GM19452 (cell line): ENCODE results near the gene NUB1.
A peak's percentile ranks its signal among the peaks of the same experiment; 100 is the strongest.

Experiments
- ATAC-seq: cut with Tn5 transposase; IDR thresholded peaks from one replicate; pipeline ENCODE4 v1.9.1; 2021; ENCODE audit not compliant: unreplicated experiment

NUB1 gene

GRCh38 chr7:151403764-151404163, 62.2 kb downstream of the NUB1 start:
- ATAC-seq, result no peak

- ATAC-seq, result no peak
Measured at GRCh38 chr7:151404216-151405011, 62.8 kb downstream of the NUB1 start.

DNA sequence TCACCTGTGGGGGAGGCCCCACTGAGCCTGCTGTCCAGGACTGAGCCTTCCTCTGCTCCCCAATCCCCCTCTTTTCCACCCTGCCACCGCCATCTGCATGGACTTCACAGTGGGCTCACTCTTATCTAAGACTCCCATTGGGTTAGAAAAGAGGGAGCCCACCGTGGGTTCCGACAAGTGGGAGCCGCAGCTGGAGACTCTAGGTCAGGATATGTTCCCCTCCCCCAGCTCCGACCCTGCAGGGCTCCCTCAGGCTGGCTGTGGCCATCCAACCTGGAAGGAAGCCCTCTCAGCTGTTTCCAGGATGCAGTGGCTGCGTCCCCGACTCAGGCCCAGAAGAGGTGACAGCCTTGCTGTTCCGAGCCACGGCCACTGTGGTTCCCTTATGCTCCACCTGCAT, 63.4 kb downstream of the NUB1 start:
- ATAC-seq, result no peak

- ATAC-seq, result no peak
Measured at GRCh38 chr7:151405588-151405987, 64.0 kb downstream of the NUB1 start.

DNA sequence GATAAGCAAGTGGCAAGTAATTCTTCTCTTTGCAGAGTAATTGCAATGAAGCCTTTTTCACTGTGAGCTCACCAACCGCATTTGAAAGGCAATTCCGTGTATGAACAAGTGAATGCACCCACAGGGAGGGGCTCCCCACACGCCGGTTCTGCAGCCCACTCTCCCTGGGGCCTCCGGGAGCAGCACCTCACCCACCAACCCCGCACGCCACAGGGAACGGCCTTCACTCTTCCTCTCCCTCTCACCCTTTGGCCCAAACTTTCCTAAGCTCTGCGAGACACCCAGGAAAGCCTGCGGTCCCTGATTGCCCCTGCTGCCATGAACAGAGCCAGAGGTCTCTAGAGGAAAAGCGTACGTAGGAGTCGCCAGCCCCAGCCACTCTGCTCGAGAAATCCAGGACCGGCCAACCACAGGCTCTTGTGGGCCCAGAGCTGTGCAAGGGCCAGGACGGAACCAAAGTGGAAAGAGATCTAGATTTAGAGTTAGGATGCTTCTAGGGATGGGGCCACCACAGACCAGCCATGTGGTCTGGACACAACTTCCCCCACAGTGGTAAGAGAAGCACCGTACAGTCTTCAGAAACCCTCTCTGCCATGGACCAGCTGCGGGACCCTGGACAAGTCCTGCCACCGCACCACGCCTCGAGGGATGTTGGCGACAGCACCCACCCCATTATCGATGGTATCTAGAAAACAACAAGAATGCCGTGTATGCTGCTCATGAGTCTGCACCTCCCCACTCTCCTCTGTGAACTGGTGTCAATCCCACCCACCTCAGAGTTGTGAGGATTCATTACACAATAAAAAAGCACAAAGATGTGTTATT, 64.7 kb downstream of the NUB1 start:
- no peak for ATAC-seq

- no peak for ATAC-seq
Measured at GRCh38 chr7:151406886-151407583, 65.4 kb downstream of the NUB1 start.

- ATAC-seq, result no peak
Measured at GRCh38 chr7:151408498-151408838, 66.9 kb downstream of the NUB1 start.

DNA sequence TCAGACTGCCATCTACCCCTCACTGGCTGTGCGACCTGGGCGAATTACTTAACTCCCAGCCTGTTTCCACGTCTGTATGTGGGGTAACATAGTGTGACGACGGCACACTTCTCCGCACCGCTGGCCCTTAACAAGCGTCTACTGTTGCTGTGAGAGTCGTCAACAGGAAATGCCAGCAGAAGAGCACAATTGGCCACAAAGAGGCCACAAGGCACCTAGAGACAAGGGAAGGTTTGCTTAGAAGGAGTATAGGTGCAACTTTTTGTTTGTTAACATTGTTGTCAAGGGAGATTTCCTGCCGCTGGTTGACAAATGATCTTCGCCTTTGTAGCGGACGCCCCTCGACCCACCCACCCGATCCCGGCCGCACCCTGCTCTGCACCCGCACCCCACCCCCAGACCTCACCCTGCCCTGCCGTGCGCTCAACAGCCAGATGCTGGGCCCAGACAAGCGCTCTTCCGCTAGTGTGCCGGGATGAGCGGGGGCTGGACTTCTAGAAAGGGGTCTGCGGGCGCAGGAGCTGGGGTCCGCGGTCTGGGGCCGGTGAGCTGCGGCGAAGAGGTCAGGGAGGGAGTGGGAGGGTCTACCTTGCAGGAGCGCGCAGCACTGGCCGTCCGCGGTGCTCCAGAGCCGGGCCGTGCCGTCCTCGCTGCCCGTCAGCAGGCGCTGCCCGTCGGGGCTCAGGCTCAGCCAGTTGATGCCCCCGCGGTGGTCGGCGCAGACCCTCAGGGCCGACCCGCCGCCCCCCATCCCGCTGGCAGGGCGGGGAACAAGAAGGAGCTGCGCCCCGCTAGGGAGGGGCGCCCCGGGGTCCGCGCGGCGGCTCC, 67.4 kb downstream of the NUB1 start:
- ATAC-seq, result peak; percentile 63

DNA sequence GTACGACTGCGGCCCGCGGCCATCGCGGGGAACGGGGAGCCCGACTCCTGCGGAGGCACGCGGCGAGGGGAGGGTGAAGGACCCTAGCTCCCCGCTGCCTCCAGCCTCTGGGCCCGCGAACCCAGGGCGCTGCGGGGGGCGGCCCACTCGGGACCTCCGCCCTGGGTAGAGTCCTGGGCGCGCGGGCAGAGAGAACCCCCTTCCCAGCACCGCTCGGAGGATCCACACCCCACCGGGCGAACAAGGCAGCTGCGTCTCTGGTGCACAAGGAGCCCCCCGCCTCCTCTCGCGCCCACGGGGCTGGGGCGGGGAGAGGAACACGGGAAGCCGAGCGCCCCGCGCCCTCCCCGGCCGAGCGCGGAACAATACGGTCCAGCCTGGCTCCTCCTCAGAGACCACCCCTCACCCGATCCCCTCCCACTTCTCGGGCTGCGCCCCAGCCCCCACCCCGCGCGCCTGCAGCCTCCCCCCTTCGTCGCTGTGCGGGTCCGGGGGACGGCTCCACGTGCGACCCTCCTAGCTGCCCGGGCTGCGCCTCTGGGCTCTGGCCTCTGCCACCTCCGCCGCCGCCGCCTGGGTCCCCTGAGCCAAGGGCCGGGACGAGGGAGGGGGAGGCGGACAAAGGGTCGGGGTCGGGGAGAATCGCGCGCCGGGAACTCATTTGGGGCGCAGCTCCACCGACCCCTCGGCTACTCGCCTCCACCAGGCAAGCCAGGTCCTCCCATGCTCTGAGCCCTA, 68.2 kb downstream of the NUB1 start, which contains the start of gene WDR86:
TSS of gene WDR86 (minus strand) at position 372 of the 738 bp plus-strand sequence. CDS start 449 bp downstream, outside the sequence.
- ATAC-seq, result no peak

- ATAC-seq, result no peak
Measured at GRCh38 chr7:151410405-151411390, 69.1 kb downstream of the NUB1 start.

GRCh38 chr7:151411551-151411950, 69.9 kb downstream of the NUB1 start:
- no peak for ATAC-seq

DNA sequence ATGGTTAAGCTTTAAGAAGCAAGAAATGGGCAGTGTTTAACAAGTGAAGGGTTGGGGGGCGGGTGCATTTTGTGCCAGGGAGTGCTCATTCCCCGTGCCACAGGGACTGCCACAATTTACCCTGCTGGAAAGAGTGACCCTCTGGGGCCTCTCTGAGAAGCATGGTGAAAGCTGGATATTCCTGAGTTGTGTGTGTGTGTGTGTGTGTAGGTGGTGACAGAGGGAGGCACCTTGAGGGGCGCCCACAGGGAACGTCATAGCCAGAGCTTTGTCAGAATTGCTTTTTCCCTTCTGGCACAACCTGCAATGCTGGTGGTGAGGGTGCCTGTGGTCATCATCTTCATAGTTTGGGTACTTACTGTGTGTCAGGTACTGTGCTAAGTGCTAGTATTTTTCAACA, 70.7 kb downstream of the NUB1 start:
- ATAC-seq, result no peak

- no peak for ATAC-seq
Measured at GRCh38 chr7:151413241-151413640, 71.6 kb downstream of the NUB1 start.

GRCh38 chr7:151415375-151416105, 73.9 kb downstream of the NUB1 start:
- no peak for ATAC-seq

DNA sequence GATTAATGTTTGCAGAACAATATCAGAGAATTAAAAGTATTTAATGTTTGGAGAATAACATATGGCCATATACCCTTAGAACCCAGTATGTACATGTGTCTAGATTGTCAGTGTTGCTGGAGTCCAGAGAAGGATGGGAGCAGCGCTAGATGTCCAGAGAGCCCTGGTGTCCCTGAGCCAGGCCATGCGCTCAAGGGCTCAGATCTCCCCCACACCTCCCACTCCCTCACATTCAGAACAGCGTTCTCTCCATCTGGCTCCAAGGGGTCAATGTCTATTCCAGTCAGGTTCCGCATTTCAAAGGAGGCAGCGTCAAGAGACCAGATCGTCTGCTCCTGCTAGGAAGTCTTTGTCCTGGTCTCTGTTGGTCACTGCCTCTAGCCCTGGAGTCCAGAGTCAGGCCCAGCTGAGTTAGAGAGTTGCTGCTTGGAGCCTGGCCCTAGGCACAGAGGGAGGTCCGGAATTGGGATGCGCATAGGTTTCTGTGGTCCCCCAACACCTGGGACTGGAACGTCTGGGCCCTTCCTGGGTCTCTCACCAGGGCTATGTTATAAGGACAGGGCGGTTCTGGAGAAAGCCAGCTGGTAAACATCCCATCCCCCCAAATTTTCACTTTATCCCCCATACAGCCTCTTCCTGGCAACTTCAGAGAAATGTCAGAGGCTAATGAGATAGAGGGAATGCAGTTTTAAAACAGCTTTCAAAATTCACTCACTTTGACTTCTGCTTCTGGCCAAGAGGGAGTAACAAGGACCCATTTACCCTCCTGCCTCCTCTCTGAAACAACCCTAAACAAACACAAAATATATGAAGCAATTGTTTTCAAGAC, 74.7 kb downstream of the NUB1 start:
- ATAC-seq, result no peak

DNA sequence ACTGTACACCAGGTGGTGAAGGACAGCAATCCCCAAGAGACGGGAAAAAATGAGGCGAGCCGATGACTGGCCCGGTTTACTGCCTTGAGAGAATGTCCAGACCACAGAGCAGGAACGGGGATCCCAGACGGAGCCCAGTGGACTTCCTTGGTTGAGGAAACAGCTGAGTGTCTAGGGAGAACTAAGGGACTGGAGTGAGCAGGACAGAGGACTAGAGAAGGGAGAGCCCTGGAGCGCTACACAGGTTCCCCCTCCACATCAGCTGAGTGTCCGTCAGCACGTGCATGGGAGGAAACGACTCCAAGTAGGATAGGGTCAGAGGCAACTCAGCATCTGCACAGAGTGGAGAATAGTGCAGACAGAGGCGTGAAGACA, 75.3 kb downstream of the NUB1 start:
- no peak for ATAC-seq

DNA sequence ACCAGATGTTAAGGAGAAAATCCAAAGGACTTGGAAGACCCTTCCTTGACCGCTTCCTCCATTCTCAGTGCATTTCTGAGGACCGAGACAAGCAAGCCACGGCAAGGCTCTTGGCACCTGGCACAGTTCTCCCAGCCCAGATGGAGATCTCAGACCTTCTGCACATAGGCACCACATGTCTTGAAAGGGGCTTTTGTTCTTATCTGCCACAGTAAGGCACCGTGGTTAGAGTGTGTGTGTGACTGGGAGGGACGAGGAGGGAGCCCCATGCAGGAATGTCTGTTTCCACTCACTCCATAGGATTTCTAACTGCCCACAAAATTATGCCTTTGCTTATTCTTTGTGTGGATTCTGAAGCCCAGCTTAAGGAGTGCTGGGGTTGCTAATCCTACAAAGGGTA, 78.5 kb downstream of the NUB1 start:
- no peak for ATAC-seq
